ENCODE results near the gene CDH4.

CDH4 gene

GRCh38 chr20:61303217-61303616 lies 51.2 kb downstream of the CDH4 start:
- no peak for DNase-seq

- DNase-seq = no peak
Measured at GRCh38 chr20:61303675-61304074, 51.6 kb downstream of the CDH4 start.

GRCh38 chr20:61304750-61305149 lies 52.7 kb downstream of the CDH4 start:
- no peak for DNase-seq

- DNase-seq = no peak
Measured at GRCh38 chr20:61306937-61307475, 54.9 kb downstream of the CDH4 start.

- no peak for DNase-seq
Measured at GRCh38 chr20:61307686-61308476, 55.8 kb downstream of the CDH4 start.

GRCh38 chr20:61308477-61308774 lies 56.4 kb downstream of the CDH4 start:
- DNase-seq = no peak

- no peak for DNase-seq
Measured at GRCh38 chr20:61310954-61311353, 58.9 kb downstream of the CDH4 start.

- DNase-seq = no peak
Measured at GRCh38 chr20:61311656-61312387, 59.8 kb downstream of the CDH4 start.

- DNase-seq = no peak
Measured at GRCh38 chr20:61312925-61313324, 60.9 kb downstream of the CDH4 start.

GRCh38 chr20:61313396-61313795 lies 61.3 kb downstream of the CDH4 start:
- DNase-seq = no peak

GRCh38 chr20:61314326-61315010 lies 62.4 kb downstream of the CDH4 start:
- DNase-seq = no peak

- no peak for DNase-seq
Measured at GRCh38 chr20:61315319-61315718, 63.3 kb downstream of the CDH4 start.

GRCh38 chr20:61316346-61316745 lies 64.3 kb downstream of the CDH4 start:
- no peak for DNase-seq

GRCh38 chr20:61317966-61318530 lies 66.0 kb downstream of the CDH4 start:
- no peak for DNase-seq

GRCh38 chr20:61320691-61321425 lies 68.8 kb downstream of the CDH4 start:
- DNase-seq = no peak

- no peak for DNase-seq
Measured at GRCh38 chr20:61321481-61321880, 69.4 kb downstream of the CDH4 start.

- no peak for DNase-seq
Measured at GRCh38 chr20:61322151-61322865, 70.2 kb downstream of the CDH4 start.

- no peak for DNase-seq
Measured at GRCh38 chr20:61324906-61325305, 72.8 kb downstream of the CDH4 start.

GRCh38 chr20:61325718-61326117 lies 73.7 kb downstream of the CDH4 start:
- no peak for DNase-seq

GRCh38 chr20:61328911-61329558 lies 77.0 kb downstream of the CDH4 start:
- peak; percentile 67 for DNase-seq

GRCh38 chr20:61330441-61330840 lies 78.4 kb downstream of the CDH4 start:
- DNase-seq = no peak
